NCI-H2227 (cell line): ENCODE results near the gene CCDC178.
A peak's percentile ranks its signal among the peaks of the same experiment; 100 is the strongest.
"Not testable (repeated sequence)": the region's sequence is repeated elsewhere in the genome, so short reads cannot be mapped to it uniquely, and the experiment has no call there.

Experiments used
- DNase-seq: peaks from one replicate; lab custom pipeline; 2025; ENCODE audit not compliant: unreplicated experiment; lab: John Stamatoyannopoulos, UW

The CCDC178 gene

DNA sequence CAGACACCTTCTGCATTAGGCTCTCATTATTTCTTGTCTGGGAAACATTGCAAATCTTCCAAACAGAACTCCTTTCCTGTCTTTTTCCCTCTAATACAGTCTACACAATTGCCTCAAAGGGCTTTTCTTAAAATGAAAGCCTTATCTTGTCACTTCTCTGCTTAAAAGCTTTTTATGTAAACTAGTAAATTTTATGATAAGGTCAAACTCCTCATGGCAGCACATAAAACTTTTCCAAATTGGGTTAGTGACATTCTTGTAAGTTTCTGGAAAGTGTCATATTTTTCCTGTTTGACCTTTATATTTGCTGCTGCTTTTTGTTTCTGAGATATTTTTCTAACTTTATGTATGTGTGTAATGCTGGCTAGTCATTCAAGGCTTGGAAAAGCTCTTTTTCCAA lies 406.3 kb downstream of the CCDC178 start:
- DNase-seq, result no peak

GRCh38 chr18:33022370-33022769 lies 418.2 kb downstream of the CCDC178 start:
- DNase-seq, result no peak

DNA sequence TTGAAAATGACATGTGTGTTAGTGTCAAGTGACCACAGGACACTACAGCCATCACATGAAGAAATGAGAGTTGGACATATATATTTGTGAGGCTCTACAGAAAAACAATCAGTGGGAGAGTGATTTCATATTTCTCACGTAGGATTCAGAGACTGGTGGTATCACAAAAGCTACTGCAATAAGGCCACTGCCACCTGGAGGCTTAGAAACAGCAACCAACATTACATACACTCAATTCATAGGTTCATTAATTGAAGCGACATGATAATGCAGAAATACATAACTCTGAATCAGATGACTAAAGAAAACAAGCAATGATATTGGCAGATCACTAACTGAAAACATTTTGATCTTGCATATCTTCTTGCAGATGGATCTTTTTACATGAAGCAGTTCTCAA lies 419.6 kb downstream of the CCDC178 start:
- no peak for DNase-seq

- no peak for DNase-seq
Observed at GRCh38 chr18:33014060-33014796, 426.3 kb downstream of the CCDC178 start.

- no peak for DNase-seq
Observed at GRCh38 chr18:33010149-33010548, 430.4 kb downstream of the CCDC178 start.

GRCh38 chr18:32998921-32999320 lies 441.6 kb downstream of the CCDC178 start:
- no peak for DNase-seq

GRCh38 chr18:32998285-32998684 lies 442.2 kb downstream of the CCDC178 start:
- no peak for DNase-seq

GRCh38 chr18:32983721-32984120 lies 456.8 kb downstream of the CCDC178 start:
- no peak for DNase-seq

DNA sequence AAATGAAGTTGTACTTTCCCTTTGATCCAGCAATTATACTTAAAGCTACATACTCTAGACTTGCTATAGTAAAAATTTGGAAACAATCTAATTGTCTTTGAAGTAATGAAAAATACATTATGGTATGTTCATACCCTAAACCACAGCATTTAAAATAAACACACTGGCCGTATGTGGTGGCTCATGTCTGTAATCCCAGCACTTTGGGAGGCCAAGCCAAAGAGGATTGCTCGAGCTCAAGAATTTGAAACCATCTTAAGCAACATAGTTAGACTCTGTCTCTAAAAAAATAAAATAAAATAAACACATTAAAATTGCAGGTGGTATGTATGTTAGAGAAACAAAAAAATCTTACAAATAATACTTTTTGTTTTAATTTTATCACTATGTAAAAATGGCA lies 459.6 kb downstream of the CCDC178 start:
- DNase-seq, result no peak

DNA sequence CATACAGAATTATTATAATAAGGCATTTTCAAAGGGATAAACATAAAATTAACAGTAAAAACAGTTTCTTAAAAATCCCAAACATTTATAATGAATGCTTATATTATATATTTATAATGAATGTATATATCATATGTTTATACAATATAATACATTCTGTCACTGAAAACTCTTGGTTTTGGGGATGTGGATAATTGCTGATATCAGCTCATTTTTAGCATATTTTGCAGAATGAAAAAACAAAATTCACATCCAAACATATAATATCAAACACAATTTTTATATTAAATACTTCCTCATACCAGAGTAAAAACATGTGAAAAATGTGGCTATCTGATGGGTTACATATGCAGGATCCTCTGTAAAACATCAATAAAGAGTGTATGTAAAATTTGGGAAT lies 465.0 kb downstream of the CCDC178 start:
- DNase-seq, result no peak

GRCh38 chr18:32975163-32975436 lies 465.4 kb downstream of the CCDC178 start:
- no peak for DNase-seq

GRCh38 chr18:32974421-32975162 lies 465.9 kb downstream of the CCDC178 start:
- peak; percentile 6 for DNase-seq

DNA sequence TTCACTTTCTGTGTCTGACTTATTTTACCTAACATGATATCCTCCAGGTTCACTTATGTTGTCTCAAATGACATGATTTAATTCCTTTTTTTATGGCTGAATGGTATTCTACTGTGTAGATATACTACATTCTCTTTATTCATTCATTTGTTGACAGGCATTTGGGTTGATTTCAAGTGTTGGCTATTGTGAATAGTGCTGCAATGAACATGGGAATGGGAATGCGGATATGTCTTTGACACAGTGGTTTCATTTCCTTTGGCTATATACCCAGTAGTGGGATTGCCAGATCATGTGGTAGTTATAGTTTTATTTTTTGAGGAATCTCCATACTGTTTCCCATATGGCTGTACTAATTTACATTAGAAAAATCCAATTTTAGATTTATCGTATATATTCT lies 472.3 kb downstream of the CCDC178 start:
- DNase-seq, result no peak

- no peak for DNase-seq
Observed at GRCh38 chr18:32966141-32966540, 474.4 kb downstream of the CCDC178 start.

- DNase-seq, result no peak
Observed at GRCh38 chr18:32961538-32961937, 479.0 kb downstream of the CCDC178 start.

DNA sequence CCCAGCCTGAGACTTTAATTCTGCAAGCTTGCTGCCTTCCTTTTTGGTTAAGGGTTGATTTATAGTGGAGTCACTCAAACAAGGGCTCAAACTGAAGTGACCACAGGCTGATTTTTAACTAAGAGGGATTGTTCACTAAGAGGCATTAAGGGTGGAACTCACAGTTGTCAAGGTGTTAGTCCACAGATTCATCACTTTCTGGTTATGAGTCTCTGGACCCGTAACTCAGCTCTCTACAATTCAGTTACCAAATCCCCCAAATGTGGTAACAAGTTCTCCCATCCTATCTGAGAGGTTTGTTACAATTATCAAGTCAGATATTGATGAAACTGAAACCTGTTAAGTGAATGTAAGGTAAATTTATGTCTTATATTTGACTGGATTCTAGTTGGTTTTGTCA lies 481.8 kb downstream of the CCDC178 start:
- no peak for DNase-seq

DNA sequence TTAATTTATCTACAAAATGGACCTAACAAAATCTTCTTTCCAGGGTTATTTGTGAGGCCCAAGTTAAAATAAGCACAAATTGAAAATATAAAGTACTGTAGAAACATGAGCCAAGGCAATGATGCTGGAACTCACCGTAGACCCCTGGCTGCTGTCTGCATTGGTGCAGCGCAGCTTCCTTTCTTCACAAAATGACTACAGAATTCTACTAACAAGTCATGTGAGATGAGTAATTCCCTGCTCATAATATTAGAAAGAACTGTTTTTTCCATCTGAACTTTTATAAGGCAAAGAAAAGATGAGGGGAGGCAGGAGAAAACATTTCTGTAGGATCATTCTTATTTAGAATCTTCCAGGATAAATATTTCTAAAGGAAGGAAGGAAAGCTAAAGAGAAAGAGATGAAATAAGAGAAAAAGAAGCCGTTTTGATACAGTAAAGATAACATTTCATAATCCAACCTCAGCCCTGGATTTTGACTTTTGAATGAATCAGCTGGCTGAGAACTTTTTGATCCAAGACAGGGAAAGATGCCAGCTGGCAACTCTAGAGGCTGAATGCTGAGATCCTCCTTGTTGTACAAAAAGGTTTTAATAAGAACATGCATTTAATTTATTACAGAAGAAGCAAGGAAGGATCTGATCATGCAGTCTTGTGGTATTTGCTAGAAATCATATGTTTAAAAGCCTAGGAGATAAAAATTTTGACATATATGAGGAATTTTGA lies 483.8 kb downstream of the CCDC178 start:
- no peak for DNase-seq

DNA sequence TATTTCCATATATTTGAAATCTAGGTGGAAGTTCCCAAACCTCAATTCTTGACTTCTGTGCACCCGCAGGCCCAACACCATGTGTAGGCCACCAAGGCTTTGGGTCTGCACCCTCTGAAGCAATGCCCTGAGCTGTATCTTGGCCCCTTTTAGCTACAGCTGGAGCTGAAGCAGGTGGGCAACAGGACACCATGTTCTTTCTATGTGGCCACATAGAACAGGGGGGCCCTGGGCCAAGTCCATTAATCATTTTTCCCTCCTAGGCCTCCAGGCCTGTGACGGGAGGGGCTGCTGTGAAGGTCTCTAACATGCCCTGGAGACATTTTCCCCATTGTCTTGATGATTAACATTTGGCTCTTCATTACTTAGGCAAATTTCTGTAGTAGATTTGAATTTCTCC lies 488.2 kb downstream of the CCDC178 start:
- DNase-seq, result not testable (repeated sequence)

DNA sequence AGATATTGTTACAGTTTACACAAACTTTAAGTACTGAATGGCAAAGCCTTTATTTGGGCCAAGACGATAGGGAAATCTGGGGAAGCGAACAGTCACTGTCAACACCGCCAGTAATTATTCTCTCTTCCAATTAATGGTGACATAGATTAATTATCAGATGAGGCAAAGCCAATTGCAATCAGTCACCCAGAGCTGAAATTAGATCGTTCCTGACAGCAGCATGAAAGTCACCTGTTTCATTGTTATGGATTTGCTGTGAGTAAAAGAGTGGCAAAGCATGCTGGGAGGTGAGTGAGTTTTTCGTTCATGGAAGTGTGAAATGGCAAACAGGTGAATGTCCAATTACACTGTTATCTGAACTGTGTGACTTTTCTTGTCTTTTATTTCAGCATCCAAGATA lies 502.9 kb downstream of the CCDC178 start:
- DNase-seq, result no peak

DNA sequence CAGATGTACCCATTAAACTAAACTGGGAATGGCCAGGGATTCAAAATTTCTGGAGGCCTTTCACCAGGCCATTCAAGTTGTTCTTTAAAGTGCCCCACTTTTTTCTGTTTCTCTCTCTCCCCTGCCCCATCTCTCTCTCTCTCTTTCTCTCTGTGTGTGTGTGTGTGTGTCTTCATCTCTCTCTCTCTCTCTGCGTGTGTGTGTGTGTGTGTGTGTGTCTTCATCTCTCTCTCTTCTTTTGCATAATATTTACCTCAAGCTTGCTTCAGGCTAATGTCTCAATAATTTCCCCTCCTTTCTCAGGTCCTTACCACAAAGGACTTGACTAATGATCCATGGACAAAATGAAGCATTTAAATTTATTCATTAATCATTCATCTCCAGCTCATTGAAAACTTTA lies 503.5 kb downstream of the CCDC178 start:
- no peak for DNase-seq

DNA sequence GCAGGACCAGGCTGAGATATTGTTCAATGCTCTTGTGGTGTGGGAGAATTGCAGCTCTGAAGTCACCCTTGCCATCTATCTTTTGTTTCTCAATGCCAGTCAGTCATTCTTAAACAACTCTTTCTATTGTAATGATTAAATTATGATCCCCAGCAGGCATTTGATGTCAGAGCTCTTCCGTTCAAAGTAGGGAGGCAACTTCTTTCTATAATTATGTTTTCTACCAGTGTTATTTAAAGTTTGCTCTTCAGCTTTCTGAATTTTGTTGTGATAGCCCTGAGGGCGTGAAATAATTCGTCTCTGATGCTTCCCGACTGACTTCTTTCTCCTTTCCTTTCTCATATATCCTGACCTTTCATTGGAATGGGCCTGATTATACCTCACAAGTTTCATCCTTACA lies 506.3 kb downstream of the CCDC178 start:
- no peak for DNase-seq

DNA sequence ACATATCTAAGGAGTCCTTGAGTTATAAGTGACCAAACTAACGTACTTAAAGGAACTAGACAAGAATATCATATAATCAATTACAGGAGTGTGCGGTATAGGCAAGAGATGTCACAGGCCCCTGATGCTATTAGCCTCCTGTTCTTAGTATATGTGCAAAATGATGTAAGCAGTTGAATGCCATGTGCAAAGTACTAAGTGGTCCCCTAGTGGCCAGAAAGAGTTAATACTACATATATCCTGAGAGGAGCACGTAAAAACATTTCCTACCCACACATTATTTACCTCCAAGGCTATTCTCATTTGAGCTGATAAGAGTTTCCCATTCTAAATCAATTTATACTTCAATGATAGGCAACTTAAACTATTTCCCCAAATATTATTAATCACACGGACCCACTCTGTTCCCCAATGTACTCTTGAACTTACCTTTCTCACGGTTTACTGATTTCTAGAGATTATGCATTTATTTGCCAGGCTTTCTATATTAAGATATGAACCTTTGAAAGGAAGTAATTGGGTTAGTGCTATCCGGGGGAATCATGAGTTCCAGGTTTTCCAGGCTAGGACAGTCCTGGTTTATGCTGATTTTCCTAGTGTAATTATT lies 509.7 kb downstream of the CCDC178 start:
- DNase-seq, result no peak
